ENCODE measurements around the gene SERPINA1. TPM values are rescaled to one million over a fixed set of nuclear protein-coding genes. Genes with fewer than 3 reads are reported as not detected.

SERPINA1 gene
- total and polyA plus RNA-seq, 2 of the 13 experiments (the other 11 are each of a cell fraction or from before 2014, with no cell fraction given): 3,266 to 11,015 TPM

DNA sequence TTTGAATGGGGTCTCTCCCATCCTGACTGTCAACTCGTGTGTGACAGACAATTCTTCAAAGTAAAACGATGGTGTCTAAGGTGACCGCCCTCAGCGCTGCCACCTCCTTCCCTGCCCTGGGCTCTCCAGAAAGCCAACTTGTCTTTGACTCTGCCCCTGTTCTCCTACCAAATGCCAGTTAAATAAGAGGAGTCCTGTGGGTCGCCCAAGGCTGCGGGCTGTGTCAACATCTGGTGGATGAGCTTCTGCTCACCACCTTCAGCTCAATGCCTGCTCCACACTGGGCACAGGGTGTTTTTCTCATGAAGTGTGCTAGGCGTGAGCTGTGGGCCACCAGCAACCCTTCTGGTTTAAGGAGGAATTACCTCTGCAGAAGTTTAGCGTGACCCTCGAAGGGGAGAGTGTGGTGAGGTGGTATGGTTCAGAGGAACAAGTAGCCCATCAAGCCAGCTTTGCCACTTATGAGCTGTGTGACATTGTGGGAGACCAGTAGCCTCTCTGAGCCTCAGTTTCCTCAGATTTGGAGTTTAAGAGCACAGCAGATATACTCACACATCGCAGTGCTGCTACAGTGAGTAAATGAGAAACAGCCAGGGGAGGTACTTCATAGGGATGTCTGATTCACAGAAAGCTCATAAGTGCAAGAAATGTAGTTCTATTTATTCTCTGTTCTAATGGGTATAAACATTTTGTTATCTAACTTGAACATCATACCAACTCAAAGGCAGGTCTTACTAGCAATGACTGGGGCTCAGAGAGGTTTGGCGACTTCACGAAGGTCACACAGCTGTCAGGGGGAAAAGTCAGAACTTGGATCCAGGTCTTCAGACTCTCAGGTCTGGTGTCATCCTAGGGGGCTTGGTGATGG is 12.1 kb downstream of the SERPINA1 start (continued):
- TF ChIP-seq, protein P1, sequence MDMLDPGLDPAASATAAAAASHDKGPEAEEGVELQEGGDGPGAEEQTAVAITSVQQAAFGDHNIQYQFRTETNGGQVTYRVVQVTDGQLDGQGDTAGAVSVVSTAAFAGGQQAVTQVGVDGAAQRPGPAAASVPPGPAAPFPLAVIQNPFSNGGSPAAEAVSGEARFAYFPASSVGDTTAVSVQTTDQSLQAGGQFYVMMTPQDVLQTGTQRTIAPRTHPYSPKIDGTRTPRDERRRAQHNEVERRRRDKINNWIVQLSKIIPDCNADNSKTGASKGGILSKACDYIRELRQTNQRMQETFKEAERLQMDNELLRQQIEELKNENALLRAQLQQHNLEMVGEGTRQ (IDR thresholded peaks at IDR 0.05; ENCODE audit: low read depth, low read length): no peak
- TF ChIP-seq, protein P1 (CRISPR knock-in tag; IDR thresholded peaks at IDR 0.05; ENCODE audit: borderline replicate concordance): no peak
- TF ChIP-seq NFKBIZ (CRISPR knock-in tag; IDR thresholded peaks at IDR 0.05): 0 out of 2 replicates have a peak, but pooled peaks have one; percentile 9
- TF ChIP-seq, protein P2, sequence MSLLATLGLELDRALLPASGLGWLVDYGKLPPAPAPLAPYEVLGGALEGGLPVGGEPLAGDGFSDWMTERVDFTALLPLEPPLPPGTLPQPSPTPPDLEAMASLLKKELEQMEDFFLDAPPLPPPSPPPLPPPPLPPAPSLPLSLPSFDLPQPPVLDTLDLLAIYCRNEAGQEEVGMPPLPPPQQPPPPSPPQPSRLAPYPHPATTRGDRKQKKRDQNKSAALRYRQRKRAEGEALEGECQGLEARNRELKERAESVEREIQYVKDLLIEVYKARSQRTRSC (CRISPR knock-in tag; IDR thresholded peaks at IDR 0.05; ENCODE audit: low read depth): no peak; the same call in 1 of the 2 replicates
- TF ChIP-seq SOX5 (CRISPR knock-in tag; IDR thresholded peaks at IDR 0.05; ENCODE audit: borderline replicate concordance): no peak; the same call in none of the 2 replicates
- no peak for TF ChIP-seq ZNF484 (CRISPR knock-in tag; IDR thresholded peaks at IDR 0.05; ENCODE audit: borderline replicate concordance, low read depth)
- no peak for TF ChIP-seq DNMT3B (CRISPR knock-in tag; conservative IDR thresholded peaks at IDR 0.05)
- no peak for TF ChIP-seq KDM5B (CRISPR knock-in tag; IDR thresholded peaks at IDR 0.05; ENCODE audit: borderline replicate concordance)
- no peak for TF ChIP-seq TEAD3 (CRISPR knock-in tag; optimal IDR thresholded peaks at IDR 0.05; ENCODE audit: borderline replicate concordance)
- TF ChIP-seq, protein P3, sequence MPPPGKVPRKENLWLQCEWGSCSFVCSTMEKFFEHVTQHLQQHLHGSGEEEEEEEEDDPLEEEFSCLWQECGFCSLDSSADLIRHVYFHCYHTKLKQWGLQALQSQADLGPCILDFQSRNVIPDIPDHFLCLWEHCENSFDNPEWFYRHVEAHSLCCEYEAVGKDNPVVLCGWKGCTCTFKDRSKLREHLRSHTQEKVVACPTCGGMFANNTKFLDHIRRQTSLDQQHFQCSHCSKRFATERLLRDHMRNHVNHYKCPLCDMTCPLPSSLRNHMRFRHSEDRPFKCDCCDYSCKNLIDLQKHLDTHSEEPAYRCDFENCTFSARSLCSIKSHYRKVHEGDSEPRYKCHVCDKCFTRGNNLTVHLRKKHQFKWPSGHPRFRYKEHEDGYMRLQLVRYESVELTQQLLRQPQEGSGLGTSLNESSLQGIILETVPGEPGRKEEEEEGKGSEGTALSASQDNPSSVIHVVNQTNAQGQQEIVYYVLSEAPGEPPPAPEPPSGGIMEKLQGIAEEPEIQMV (CRISPR knock-in tag; IDR thresholded peaks at IDR 0.05; ENCODE audit: low read depth): no peak
- TF ChIP-seq, protein P4, sequence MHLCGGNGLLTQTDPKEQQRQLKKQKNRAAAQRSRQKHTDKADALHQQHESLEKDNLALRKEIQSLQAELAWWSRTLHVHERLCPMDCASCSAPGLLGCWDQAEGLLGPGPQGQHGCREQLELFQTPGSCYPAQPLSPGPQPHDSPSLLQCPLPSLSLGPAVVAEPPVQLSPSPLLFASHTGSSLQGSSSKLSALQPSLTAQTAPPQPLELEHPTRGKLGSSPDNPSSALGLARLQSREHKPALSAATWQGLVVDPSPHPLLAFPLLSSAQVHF (CRISPR knock-in tag; IDR thresholded peaks at IDR 0.05): no peak
- TF ChIP-seq SIN3B (IDR thresholded peaks at IDR 0.05; ENCODE audit: low read length): no peak
- TF ChIP-seq FLYWCH1 (CRISPR knock-in tag; IDR thresholded peaks at IDR 0.05): no peak
- TF ChIP-seq ZNF788 (CRISPR knock-in tag; IDR thresholded peaks at IDR 0.05; ENCODE audit: borderline replicate concordance): no peak; the same call in 1 of the 2 replicates
- TF ChIP-seq, protein P5, sequence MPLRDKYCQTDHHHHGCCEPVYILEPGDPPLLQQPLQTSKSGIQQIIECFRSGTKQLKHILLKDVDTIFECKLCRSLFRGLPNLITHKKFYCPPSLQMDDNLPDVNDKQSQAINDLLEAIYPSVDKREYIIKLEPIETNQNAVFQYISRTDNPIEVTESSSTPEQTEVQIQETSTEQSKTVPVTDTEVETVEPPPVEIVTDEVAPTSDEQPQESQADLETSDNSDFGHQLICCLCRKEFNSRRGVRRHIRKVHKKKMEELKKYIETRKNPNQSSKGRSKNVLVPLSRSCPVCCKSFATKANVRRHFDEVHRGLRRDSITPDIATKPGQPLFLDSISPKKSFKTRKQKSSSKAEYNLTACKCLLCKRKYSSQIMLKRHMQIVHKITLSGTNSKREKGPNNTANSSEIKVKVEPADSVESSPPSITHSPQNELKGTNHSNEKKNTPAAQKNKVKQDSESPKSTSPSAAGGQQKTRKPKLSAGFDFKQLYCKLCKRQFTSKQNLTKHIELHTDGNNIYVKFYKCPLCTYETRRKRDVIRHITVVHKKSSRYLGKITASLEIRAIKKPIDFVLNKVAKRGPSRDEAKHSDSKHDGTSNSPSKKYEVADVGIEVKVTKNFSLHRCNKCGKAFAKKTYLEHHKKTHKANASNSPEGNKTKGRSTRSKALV (CRISPR knock-in tag; IDR thresholded peaks at IDR 0.05): 0 out of 2 replicates have a peak, but pooled peaks have one; percentile 42
- TF ChIP-seq ZFYVE20 (CRISPR knock-in tag; IDR thresholded peaks at IDR 0.05; ENCODE audit: borderline replicate concordance, low read depth): no peak
- TF ChIP-seq, protein P6, sequence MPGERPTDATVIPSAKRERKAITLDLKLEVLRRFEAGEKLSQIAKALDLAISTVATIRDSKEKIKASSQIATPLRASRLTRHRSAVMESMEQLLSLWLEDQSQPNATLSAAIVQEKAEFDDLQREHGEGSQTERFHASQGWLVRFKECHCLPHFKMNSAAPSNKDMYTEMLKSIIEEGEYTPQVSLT (CRISPR knock-in tag; IDR thresholded peaks at IDR 0.05; ENCODE audit: borderline replicate concordance, low read depth): no peak
- TF ChIP-seq ZNF292 (CRISPR knock-in tag; IDR thresholded peaks at IDR 0.05; ENCODE audit: borderline replicate concordance, low read depth): no peak
- TF ChIP-seq REPIN1 (CRISPR knock-in tag; IDR thresholded peaks at IDR 0.05; ENCODE audit: borderline replicate concordance, low read depth): peak; percentile 85
- no peak for TF ChIP-seq EEA1 (CRISPR knock-in tag; IDR thresholded peaks at IDR 0.05; ENCODE audit: borderline replicate concordance)
- no peak for TF ChIP-seq ZNF776 (CRISPR knock-in tag; IDR thresholded peaks at IDR 0.05)
